Tibial nerve (tissue), 4 donors: ENCODE data around the gene EFHD2. TPM values are rescaled to one million over a fixed set of nuclear protein-coding genes. Genes with fewer than 3 reads are reported as not detected.
"Not testable (repeated sequence)": the region's sequence is repeated elsewhere in the genome, so short reads cannot be mapped to it uniquely, and the experiment has no call there.

Experiments used
- DNase-seq, 2 donors: peaks; one replicate each; pipeline ENCODE4 v3.0.0-alpha.2; 2019; ENCODE audit warnings: low spot score in 2 of 2
- H3K27ac ChIP-seq, 4 donors: fragments of 200-600 bp; sonication (generic) in 3 of 4; one replicate each; pipeline ENCODE4 v1.5.1; 2017 to 2019; ENCODE audit warnings: mild to moderate bottlenecking in 1 of 4
- H3K27me3 ChIP-seq, 2 donors: fragments of 200-600 bp; sonication (generic) in 1 of 2; one replicate each; pipeline versions ENCODE4 v1.5.1 to v1.6.0; 2017 to 2019
- H3K36me3 ChIP-seq, 3 donors: fragments of 200-600 bp; sonication (generic); one replicate each; pipeline ENCODE4 v1.5.1; 2018 to 2019
- H3K4me1 ChIP-seq, 4 donors: fragments of 200-600 bp; sonication (generic) in 3 of 4; one replicate each; pipeline ENCODE4 v1.5.1; 2017 to 2019
- H3K4me3 ChIP-seq, 4 donors: fragments of 200-600 bp; sonication (generic) in 3 of 4; one replicate each; pipeline ENCODE4 v1.5.1; 2017 to 2019; ENCODE audit warnings: mild to moderate bottlenecking in 1 of 4, moderate library complexity in 1 of 4
- H3K9me3 ChIP-seq, 4 donors: fragments of 200-600 bp; sonication (generic) in 3 of 4; one replicate each; pipeline ENCODE4 v1.5.1; 2017 to 2019
- CTCF ChIP-seq, 5 experiments: fragments of 200-600 bp in 3 of 5; fragments of 450-650 bp in 2 of 5; sonication (generic) in 3 of 5; IDR thresholded peaks; one replicate each; pipeline ENCODE4 v1.5.1; 2016 to 2019; ENCODE audit warnings: antibody characterized with exemption in 5 of 5, mild to moderate bottlenecking in 3 of 5, moderate library complexity in 2 of 5
- EP300 ChIP-seq, 2 donors: sonication (generic); formaldehyde crosslinking; IDR thresholded peaks; one replicate each; pipeline ENCODE4 v1.6.1; 2017; ENCODE audit warnings: antibody characterized with exemption in 2 of 2, mild to moderate bottlenecking in 1 of 2
- POLR2A ChIP-seq, 2 donors: fragments of 450-650 bp; IDR thresholded peaks; one replicate each; pipeline ENCODE4 v1.6.1; 2017; ENCODE audit warnings: antibody characterized with exemption in 2 of 2, mild to moderate bottlenecking in 2 of 2, moderate library complexity in 2 of 2
- WGBS, 2 donors: methylation state at CpG; one replicate each; pipeline ENCODE4 v1.1.5; 2018; 5-methylcytosine and 5-hydroxymethylcytosine counted together
- total RNA-seq, 4 donors: library from RNA; depleted of rRNA; stranded (reverse); fragments of >200 nt; gene quantifications; one replicate each; pipeline ENCODE4 v1.1.0, GENCODE V29; 2016

EFHD2 gene
- total RNA-seq, 4 donors from 2014 or later, result 17.0 to 61.5 (median 29.6) TPM

- WGBS, 2 donors, result 38 to 45% methylated on average over 10 of the region's 10 CpGs
- no peaks in the 10 kb centered on the region for H3K4me1 ChIP-seq
Measured at GRCh38 chr1:15459771-15460707, 50.4 kb downstream of the EFHD2 start.

GRCh38 chr1:15460708-15461095, 51.0 kb downstream of the EFHD2 start:
- TF ChIP-seq POLR2A (IDR thresholded peaks at IDR 0.05), result no peak
- TF ChIP-seq CTCF (IDR thresholded peaks at IDR 0.05), result no peak
- Histone ChIP-seq H3K27me3 (no peaks in the 10 kb centered on the region), H3K27ac (no peak overlapping the region), H3K9me3 (no peaks in the 10 kb centered on the region), H3K4me3 (no peak overlapping the region), H3K36me3 (no peaks in the 10 kb centered on the region), H3K4me1 (no peaks in the 10 kb centered on the region)
- 81 to 83% methylated on average over 9 of the region's 9 CpGs for WGBS, 2 donors
- DNase-seq, result no peak

More at GRCh38 chr1:15459771-15460707, 50.4 kb downstream of the EFHD2 start:
- TF ChIP-seq EP300 (IDR thresholded peaks at IDR 0.05) (no peak), POLR2A (IDR thresholded peaks at IDR 0.05) (no peak), CTCF (IDR thresholded peaks at IDR 0.05) (no peak)
- Histone ChIP-seq H3K9me3 (no peaks in the 10 kb centered on the region), H3K27me3 (no peaks in the 10 kb centered on the region), H3K27ac (no peak overlapping the region), H3K36me3 (no peaks in the 10 kb centered on the region), H3K4me3 (no peak overlapping the region)
- no peak for DNase-seq

GRCh38 chr1:15463064-15463800, 53.5 kb downstream of the EFHD2 start:
- not testable (repeated sequence) for H3K27ac ChIP-seq, DNase-seq, H3K36me3 ChIP-seq, H3K9me3 ChIP-seq, H3K4me3 ChIP-seq, H3K27me3 ChIP-seq, H3K4me1 ChIP-seq
- 71 to 81% methylated on average over 9 to 15 of the region's 15 CpGs for WGBS, 2 donors

- 90 to 91% methylated on average over 5 of the region's 5 CpGs for WGBS, 2 donors
- H3K4me3 ChIP-seq, result not testable (repeated sequence)
Measured at GRCh38 chr1:15463926-15464322, 54.2 kb downstream of the EFHD2 start.

GRCh38 chr1:15465674-15466073, 56.0 kb downstream of the EFHD2 start:
- Histone ChIP-seq H3K9me3 (peaks cover 0 to 7% (median 0%) of the 10 kb centered on the region in 4 donors), H3K27me3 (no peaks in the 10 kb centered on the region), H3K4me1 (no peaks in the 10 kb centered on the region), H3K27ac (no peak overlapping the region), H3K36me3 (no peaks in the 10 kb centered on the region), H3K4me3 (no peak overlapping the region)
- TF ChIP-seq CTCF (IDR thresholded peaks at IDR 0.05) (no peak), EP300 (IDR thresholded peaks at IDR 0.05) (no peak), POLR2A (IDR thresholded peaks at IDR 0.05) (no peak)
- 78 to 85% methylated on average over 7 of the region's 7 CpGs for WGBS, 2 donors
- no peak for DNase-seq

More at GRCh38 chr1:15463926-15464322, 54.2 kb downstream of the EFHD2 start:
- not testable (repeated sequence) for H3K36me3 ChIP-seq, H3K27ac ChIP-seq, H3K27me3 ChIP-seq, H3K4me1 ChIP-seq, H3K9me3 ChIP-seq, DNase-seq

- not testable (repeated sequence) for H3K27me3 ChIP-seq, H3K4me1 ChIP-seq, H3K4me3 ChIP-seq, DNase-seq, H3K36me3 ChIP-seq, H3K27ac ChIP-seq
- peaks cover 0 to 13% (median 0%) of the 10 kb centered on the region in 4 donors for H3K9me3 ChIP-seq
- WGBS, 2 donors, result 92 to 94% methylated on average over 22 of the region's 22 CpGs
Measured at GRCh38 chr1:15466955-15467625, 57.4 kb downstream of the EFHD2 start.
